Activated CD4-positive, alpha-beta T cell treated with anti-CD3 and anti-CD28 coated beads, Interleukin-2, amount 10 ng/mL, durations not matched to agents 24 days and 14 days (primary cell): ENCODE data around the gene SNX30. TPM values are rescaled to one million over a fixed set of nuclear protein-coding genes. Genes with fewer than 3 reads are reported as not detected.

Experiments used
- DNase-seq: peaks from one replicate; pipeline ENCODE4 v3.0.0; 2022
- H3K27ac Mint-ChIP-seq: one replicate; pipeline ENCODE4 v1.8.0; 2022; ENCODE audit warnings: mild to moderate bottlenecking, mixed read lengths
- H3K27me3 Mint-ChIP-seq: one replicate; pipeline ENCODE4 v1.8.0; 2022; ENCODE audit warnings: mixed read lengths
- H3K36me3 Mint-ChIP-seq: one replicate; pipeline ENCODE4 v1.8.0; 2022; ENCODE audit warnings: low read depth, mild to moderate bottlenecking, mixed read lengths
- H3K4me1 Mint-ChIP-seq: one replicate; pipeline ENCODE4 v1.8.0; 2021; ENCODE audit warnings: mixed read lengths
- H3K4me3 Mint-ChIP-seq: one replicate; pipeline ENCODE4 v1.8.0; 2022; ENCODE audit warnings: mild to moderate bottlenecking, moderate library complexity, mixed read lengths
- H3K9me3 Mint-ChIP-seq: one replicate; pipeline ENCODE4 v1.8.0; 2021; ENCODE audit warnings: mixed read lengths
- intact Hi-C: fragments of 100-400 bp; cut with micrococcal nuclease; formaldehyde crosslinking; loops from one replicate; pipeline ENCODE4 v1.15.1; 2023
- total RNA-seq: library from RNA; stranded (reverse); gene quantifications from 2 replicates; pipeline ENCODE4 v1.2.3, GENCODE V29; 2022

Gene SNX30
- total RNA-seq, 1 donor from 2014 or later, result 2.6 TPM

- Mint-ChIP-seq H3K9me3 (no peaks in the 10 kb centered on the region), H3K27ac (no peak overlapping the region), H3K36me3 (no peaks in the 10 kb centered on the region), H3K4me3 (no peak overlapping the region), H3K4me1 (peaks cover 3% of the 10 kb centered on the region), H3K27me3 (peaks cover 22% of the 10 kb centered on the region)
- no peak for DNase-seq
- intact Hi-C loops, result no loop called here
Measured at GRCh38 chr9:112917047-112917986, 166.8 kb downstream of the SNX30 start.

GRCh38 chr9:112917987-112918362 is 167.4 kb downstream of the SNX30 start:
- Mint-ChIP-seq H3K27ac (no peak overlapping the region), H3K27me3 (peaks cover 24% of the 10 kb centered on the region), H3K9me3 (no peaks in the 10 kb centered on the region), H3K36me3 (no peaks in the 10 kb centered on the region), H3K4me1 (peaks cover 3% of the 10 kb centered on the region), H3K4me3 (no peak overlapping the region)
- DNase-seq, result no peak
- intact Hi-C loops, result no loop called here

GRCh38 chr9:112921549-112921948 is 171.0 kb downstream of the SNX30 start:
- H3K27me3 Mint-ChIP-seq, result peaks cover 31% of the 10 kb centered on the region
- no peaks in the 10 kb centered on the region for H3K9me3 Mint-ChIP-seq
- intact Hi-C loops, result loop anchor here (5.0 kb wide), 1 partner anchor 191 kb away; no protein-coding TSS in a partner anchor

More at GRCh38 chr9:112921549-112921948, 171.0 kb downstream of the SNX30 start:
- Mint-ChIP-seq H3K36me3 (no peaks in the 10 kb centered on the region), H3K27ac (no peak overlapping the region), H3K4me1 (peaks cover 3% of the 10 kb centered on the region), H3K4me3 (no peak overlapping the region)
- no peak for DNase-seq

Other genes with a start within 250 kb of the SNX30 start
- 34.2 and 36.2 TPM in 2 replicates for gene INIP, start 32.6 kb upstream of the SNX30 start, total RNA-seq
- gene SLC46A2, start 140.1 kb downstream of the SNX30 start, total RNA-seq, result not detected in 2 replicates